ENCODE measurements around the gene GDF15.

The GDF15 gene

DNA sequence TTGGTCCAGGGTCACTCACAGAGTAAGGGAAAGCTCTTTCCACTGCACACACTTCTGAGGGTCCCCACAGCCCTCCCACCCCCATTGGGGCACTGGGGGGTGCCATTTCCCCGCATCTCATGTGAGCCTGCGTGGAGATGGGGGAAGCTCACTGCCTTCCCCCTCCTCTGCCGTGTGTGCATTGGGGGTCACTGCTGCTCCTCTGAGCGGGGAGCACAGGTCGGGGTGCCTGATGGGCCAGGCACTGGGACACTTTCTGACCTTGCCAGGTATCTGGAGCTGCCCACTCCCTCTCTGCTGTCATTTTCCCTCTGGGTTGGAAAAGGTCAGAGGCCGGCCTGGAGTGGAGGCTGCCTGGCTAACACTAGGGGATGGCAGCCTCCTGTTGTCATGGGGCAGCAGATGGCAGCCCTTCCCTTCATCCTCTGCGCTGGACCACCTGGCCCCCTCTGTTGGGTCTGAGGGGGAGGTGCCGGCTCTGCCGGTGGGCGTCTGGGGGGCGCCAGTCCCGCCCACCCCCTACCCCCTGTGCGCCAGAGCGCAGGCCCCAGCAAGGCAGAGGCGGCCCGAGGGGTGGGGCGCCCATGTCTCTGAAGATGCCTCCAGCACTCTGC, 42.3 kb downstream of the GDF15 start:
- H3K4me3 ChIP-seq (ENCODE audit: low read depth, low read length): no peak overlapping the region; the same call in 1 of the 2 replicates
- H3K4me1 ChIP-seq (ENCODE audit: control insufficient read depth, insufficient read depth, low read length): peaks cover 20% of the 10 kb centered on the region
- peak overlapping the region; percentile 78 for H3K27ac ChIP-seq (ENCODE audit: low read depth, low read length)

GRCh38 chr19:18428787-18429674, 43.1 kb downstream of the GDF15 start:
- Histone ChIP-seq H3K4me3 (ENCODE audit: low read depth, low read length) (peak overlapping the region; percentile 73), H3K4me1 (ENCODE audit: control insufficient read depth, insufficient read depth, low read length) (peaks cover 14% of the 10 kb centered on the region), H3K9ac (ENCODE audit: low read depth, low read length) (no peak overlapping the region), H3K27ac (ENCODE audit: low read depth, low read length) (peak overlapping the region; percentile 78), H3K36me3 (ENCODE audit: control insufficient read depth, insufficient read depth, low read length) (no peaks in the 10 kb centered on the region), H3K9me3 (ENCODE audit: control insufficient read depth, insufficient read depth, low read length) (no peaks in the 10 kb centered on the region), H3K27me3 (ENCODE audit: control insufficient read depth, insufficient read depth, low read length) (no peaks in the 10 kb centered on the region)

More for the DNA sequence above, 42.3 kb downstream of the GDF15 start:
- Histone ChIP-seq H3K27me3 (ENCODE audit: control insufficient read depth, insufficient read depth, low read length) (no peaks in the 10 kb centered on the region), H3K9me3 (ENCODE audit: control insufficient read depth, insufficient read depth, low read length) (no peaks in the 10 kb centered on the region), H3K9ac (ENCODE audit: low read depth, low read length) (no peak overlapping the region), H3K36me3 (ENCODE audit: control insufficient read depth, insufficient read depth, low read length) (no peaks in the 10 kb centered on the region)

DNA sequence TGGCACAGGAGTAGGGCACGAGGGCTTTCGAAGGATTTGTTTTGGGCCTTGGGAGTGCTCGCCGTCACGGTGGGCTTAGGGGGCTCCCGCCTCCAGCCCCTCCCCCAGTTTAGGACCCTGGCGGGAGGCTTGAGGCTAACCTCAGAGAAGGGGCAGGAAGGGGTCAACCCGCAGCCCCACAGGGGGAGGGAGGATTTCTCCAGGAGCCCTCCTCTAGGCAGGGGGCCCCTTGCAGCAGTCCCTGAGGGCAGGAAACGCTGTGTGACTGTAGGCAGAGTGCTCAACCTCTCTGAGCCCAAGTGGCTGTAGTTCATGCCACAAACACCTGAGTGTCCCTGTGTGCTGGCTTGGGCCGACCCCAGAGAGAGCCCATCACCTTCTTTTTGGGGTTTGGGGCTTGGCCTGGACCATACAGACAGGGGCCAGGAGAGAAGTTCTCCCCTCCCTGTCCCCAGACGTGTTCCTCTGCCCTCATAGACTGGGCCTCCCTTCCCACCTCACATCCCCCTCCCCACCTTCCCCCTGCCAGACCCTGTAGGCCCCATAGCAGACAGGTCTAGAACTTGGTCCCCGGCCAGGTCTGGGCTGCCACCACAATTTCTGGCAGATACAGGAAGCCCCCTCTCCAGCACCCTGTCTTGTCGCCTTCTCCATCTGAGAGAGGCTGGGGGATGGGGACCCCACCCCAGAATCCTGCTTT, 43.9 kb downstream of the GDF15 start:
- H3K27me3 ChIP-seq (ENCODE audit: control insufficient read depth, insufficient read depth, low read length): no peaks in the 10 kb centered on the region
- H3K27ac ChIP-seq (ENCODE audit: low read depth, low read length): peak overlapping the region; percentile 78
- H3K9ac ChIP-seq (ENCODE audit: low read depth, low read length): no peak overlapping the region
- peaks cover 15% of the 10 kb centered on the region for H3K4me1 ChIP-seq (ENCODE audit: control insufficient read depth, insufficient read depth, low read length)
- no peaks in the 10 kb centered on the region for H3K9me3 ChIP-seq (ENCODE audit: control insufficient read depth, insufficient read depth, low read length)
- peak overlapping the region; percentile 73 for H3K4me3 ChIP-seq (ENCODE audit: low read depth, low read length)
- peaks cover 4% of the 10 kb centered on the region for H3K36me3 ChIP-seq (ENCODE audit: control insufficient read depth, insufficient read depth, low read length)

DNA sequence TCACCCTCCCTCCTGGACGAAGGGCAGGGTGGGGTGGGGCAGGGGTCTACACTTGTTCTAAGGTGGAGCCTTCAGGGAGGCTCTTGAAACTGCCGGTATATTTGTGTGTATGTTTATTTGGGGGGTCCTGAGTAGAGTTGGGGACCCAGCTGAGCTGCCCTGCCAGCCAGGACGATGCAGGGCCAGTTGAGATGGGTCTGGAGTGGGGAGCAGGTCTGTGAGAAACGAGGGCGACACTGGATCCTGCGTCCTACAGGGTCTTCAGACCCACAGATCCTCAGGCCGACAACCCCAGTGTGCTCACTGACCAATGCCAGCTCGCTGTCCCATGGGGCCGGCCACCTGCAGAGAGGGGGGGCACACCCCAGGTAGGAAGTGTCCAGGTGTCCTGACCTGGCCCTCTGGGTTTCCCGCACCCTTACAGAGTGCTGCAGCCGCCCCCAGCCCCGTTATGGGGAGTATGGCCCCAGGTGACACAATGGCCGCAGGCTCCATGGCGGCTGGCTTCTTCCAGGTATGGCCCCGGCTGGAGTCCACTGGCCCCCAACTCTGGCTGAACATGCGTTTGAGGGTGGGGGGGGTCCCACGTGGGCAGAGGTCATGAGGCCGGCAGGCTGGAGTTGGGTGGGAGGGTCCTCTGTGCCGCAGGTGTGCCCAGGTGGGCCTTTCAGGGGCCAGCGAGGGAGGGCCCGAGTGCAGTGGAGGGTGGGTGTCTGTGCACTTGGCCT, 44.6 kb downstream of the GDF15 start:
- Histone ChIP-seq H3K4me3 (ENCODE audit: low read depth, low read length) (no peak overlapping the region), H3K4me1 (ENCODE audit: control insufficient read depth, insufficient read depth, low read length) (peaks cover 15% of the 10 kb centered on the region), H3K27me3 (ENCODE audit: control insufficient read depth, insufficient read depth, low read length) (no peaks in the 10 kb centered on the region), H3K9me3 (ENCODE audit: control insufficient read depth, insufficient read depth, low read length) (no peaks in the 10 kb centered on the region), H3K27ac (ENCODE audit: low read depth, low read length) (no peak overlapping the region), H3K9ac (ENCODE audit: low read depth, low read length) (no peak overlapping the region), H3K36me3 (ENCODE audit: control insufficient read depth, insufficient read depth, low read length) (peaks cover 11% of the 10 kb centered on the region)

- H3K27ac ChIP-seq (ENCODE audit: low read depth, low read length): no peak overlapping the region
- H3K9ac ChIP-seq (ENCODE audit: low read depth, low read length): no peak overlapping the region
These were observed 45.6 kb downstream of the GDF15 start for GRCh38 chr19:18431351-18432197.

GRCh38 chr19:18432275-18433014, 46.5 kb downstream of the GDF15 start:
- Histone ChIP-seq H3K27ac (ENCODE audit: low read depth, low read length) (no peak overlapping the region), H3K36me3 (ENCODE audit: control insufficient read depth, insufficient read depth, low read length) (peaks cover 18% of the 10 kb centered on the region), H3K27me3 (ENCODE audit: control insufficient read depth, insufficient read depth, low read length) (no peaks in the 10 kb centered on the region), H3K4me3 (ENCODE audit: low read depth, low read length) (peak overlapping the region; percentile 62), H3K4me1 (ENCODE audit: control insufficient read depth, insufficient read depth, low read length) (peaks cover 15% of the 10 kb centered on the region), H3K9ac (ENCODE audit: low read depth, low read length) (peak overlapping the region; percentile 54; the same call in 1 of the 2 replicates), H3K9me3 (ENCODE audit: control insufficient read depth, insufficient read depth, low read length) (no peaks in the 10 kb centered on the region)

More at GRCh38 chr19:18431351-18432197, 45.6 kb downstream of the GDF15 start:
- Histone ChIP-seq H3K4me1 (ENCODE audit: control insufficient read depth, insufficient read depth, low read length) (peaks cover 15% of the 10 kb centered on the region), H3K27me3 (ENCODE audit: control insufficient read depth, insufficient read depth, low read length) (no peaks in the 10 kb centered on the region), H3K9me3 (ENCODE audit: control insufficient read depth, insufficient read depth, low read length) (no peaks in the 10 kb centered on the region), H3K4me3 (ENCODE audit: low read depth, low read length) (no peak overlapping the region), H3K36me3 (ENCODE audit: control insufficient read depth, insufficient read depth, low read length) (peaks cover 18% of the 10 kb centered on the region)

DNA sequence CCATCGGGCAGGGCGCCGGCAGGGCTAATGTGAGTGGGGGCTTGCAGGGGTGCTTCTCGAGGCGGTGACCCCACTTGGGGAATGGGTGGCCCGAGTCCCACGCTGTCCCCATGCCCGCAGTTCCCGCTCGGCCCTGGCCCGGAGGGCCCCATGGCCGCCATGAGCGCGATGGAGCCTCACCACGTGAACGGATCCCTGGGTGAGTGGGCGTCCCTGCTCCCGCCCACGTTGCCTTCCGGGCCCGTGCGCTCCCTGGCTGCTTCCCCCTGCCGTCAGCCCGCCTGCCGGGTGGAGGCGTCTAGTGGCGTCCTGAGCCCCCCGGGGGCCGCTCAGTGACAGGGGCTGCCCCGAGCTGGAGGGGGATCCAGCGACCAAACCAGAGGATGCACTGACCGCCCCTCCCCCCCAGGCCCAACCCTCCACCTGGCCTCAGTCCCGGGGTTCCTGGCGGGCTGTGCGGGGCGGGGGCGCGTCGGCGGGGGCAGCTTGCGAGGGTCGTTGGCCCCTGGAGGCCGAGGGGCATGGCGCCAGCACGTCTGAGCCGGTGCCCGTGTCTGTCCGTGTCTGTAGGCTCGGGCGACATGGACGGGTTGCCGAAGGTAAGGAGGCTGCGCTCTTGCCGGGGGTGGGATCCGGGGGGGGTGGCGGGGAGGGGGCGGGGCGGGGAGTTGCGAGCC, 47.2 kb downstream of the GDF15 start:
- Histone ChIP-seq H3K36me3 (ENCODE audit: control insufficient read depth, insufficient read depth, low read length) (peaks cover 18% of the 10 kb centered on the region), H3K4me1 (ENCODE audit: control insufficient read depth, insufficient read depth, low read length) (peaks cover 15% of the 10 kb centered on the region), H3K27me3 (ENCODE audit: control insufficient read depth, insufficient read depth, low read length) (no peaks in the 10 kb centered on the region), H3K27ac (ENCODE audit: low read depth, low read length) (peak overlapping the region; percentile 45), H3K9me3 (ENCODE audit: control insufficient read depth, insufficient read depth, low read length) (no peaks in the 10 kb centered on the region), H3K9ac (ENCODE audit: low read depth, low read length) (peak overlapping the region; percentile 54; the same call in 1 of the 2 replicates), H3K4me3 (ENCODE audit: low read depth, low read length) (peak overlapping the region; percentile 62)

- Histone ChIP-seq H3K4me1 (ENCODE audit: control insufficient read depth, insufficient read depth, low read length) (peaks cover 20% of the 10 kb centered on the region), H3K36me3 (ENCODE audit: control insufficient read depth, insufficient read depth, low read length) (peaks cover 18% of the 10 kb centered on the region), H3K9me3 (ENCODE audit: control insufficient read depth, insufficient read depth, low read length) (no peaks in the 10 kb centered on the region), H3K9ac (ENCODE audit: low read depth, low read length) (no peak overlapping the region), H3K27ac (ENCODE audit: low read depth, low read length) (peak overlapping the region; percentile 36), H3K4me3 (ENCODE audit: low read depth, low read length) (peak overlapping the region; percentile 44; the same call in 1 of the 2 replicates), H3K27me3 (ENCODE audit: control insufficient read depth, insufficient read depth, low read length) (no peaks in the 10 kb centered on the region)
These were observed 47.9 kb downstream of the GDF15 start for GRCh38 chr19:18433735-18434398.
